ENCODE measurements around the gene CCDC137.

DNA sequence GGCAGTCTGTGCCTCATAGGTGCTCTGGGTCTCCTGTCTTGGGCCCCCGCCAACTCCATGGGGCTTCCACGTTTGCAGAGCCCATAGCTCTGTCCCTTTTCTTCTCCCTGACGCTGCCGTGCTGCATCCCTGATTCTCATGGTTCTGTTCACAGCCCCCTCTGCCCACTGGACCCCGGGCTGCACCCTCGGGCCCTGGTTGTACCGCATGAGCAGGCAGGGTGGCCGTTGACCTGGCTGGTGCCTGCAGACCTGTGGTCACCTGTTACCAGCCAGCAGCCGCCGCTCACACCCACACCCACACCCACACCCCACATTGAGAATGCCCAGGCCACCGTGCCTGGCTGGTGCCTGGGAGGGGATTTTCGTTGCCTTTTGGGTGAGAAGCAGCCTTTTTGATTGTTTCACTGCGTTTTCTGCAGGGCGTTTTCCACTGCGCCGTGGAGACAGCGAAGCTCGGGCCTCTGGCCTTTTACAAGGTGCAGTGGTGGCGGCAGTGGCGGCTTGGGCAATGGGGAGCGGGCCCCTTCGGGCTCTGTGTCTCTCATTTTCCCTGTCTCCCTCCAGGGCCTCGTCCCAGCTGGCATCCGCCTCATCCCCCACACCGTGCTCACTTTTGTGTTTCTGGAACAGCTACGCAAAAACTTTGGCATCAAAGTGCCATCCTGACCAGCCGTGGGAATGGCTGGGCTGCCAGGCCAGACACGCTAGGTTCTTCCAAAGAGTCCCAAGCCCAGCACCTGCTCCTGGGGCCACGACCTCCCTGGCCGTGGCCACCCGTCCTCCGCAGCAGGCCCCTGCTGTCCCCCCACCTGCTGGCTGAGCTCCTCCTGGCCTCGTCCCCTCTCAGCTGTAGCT lies 53.1 kb downstream of the CCDC137 start:
- TF ChIP-seq, protein P1, sequence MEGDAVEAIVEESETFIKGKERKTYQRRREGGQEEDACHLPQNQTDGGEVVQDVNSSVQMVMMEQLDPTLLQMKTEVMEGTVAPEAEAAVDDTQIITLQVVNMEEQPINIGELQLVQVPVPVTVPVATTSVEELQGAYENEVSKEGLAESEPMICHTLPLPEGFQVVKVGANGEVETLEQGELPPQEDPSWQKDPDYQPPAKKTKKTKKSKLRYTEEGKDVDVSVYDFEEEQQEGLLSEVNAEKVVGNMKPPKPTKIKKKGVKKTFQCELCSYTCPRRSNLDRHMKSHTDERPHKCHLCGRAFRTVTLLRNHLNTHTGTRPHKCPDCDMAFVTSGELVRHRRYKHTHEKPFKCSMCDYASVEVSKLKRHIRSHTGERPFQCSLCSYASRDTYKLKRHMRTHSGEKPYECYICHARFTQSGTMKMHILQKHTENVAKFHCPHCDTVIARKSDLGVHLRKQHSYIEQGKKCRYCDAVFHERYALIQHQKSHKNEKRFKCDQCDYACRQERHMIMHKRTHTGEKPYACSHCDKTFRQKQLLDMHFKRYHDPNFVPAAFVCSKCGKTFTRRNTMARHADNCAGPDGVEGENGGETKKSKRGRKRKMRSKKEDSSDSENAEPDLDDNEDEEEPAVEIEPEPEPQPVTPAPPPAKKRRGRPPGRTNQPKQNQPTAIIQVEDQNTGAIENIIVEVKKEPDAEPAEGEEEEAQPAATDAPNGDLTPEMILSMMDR (conservative IDR thresholded peaks at IDR 0.05), result no peak
- TF ChIP-seq ZFX (IDR thresholded peaks at IDR 0.05), result no peak
